PFSK-1 (cell line): Measurements from ENCODE around the gene PPM1D.

ENCODE experiments used
- POLR2AphosphoS5 ChIP-seq: IDR thresholded peaks from 2 replicates; pipeline ENCODE4 v1.6.1; 2012; ENCODE audit warnings: low read depth, mild to moderate bottlenecking, control low read depth, low read length, moderate library complexity
- REST ChIP-seq, 2 experiments: IDR thresholded peaks; 2 replicates each; pipeline versions ENCODE4 v1.6.1 to v1.8.0; 2011 to 2012; ENCODE audit warnings: low read depth in 2 of 2, low read length in 2 of 2, control low read depth in 1 of 2, inconsistent platforms in 1 of 2, mild to moderate bottlenecking in 1 of 2, moderate library complexity in 1 of 2; ENCODE audit not compliant: insufficient read depth in 1 of 2
- SIN3A ChIP-seq: IDR thresholded peaks from 2 replicates; pipeline ENCODE4 v1.6.1; 2012; ENCODE audit warnings: mild to moderate bottlenecking, low read length, moderate library complexity, borderline replicate concordance; ENCODE audit not compliant: insufficient read depth
- TAF1 ChIP-seq: IDR thresholded peaks from 2 replicates; pipeline ENCODE4 v1.6.1; 2012; ENCODE audit warnings: low read length, control low read depth, borderline replicate concordance; ENCODE audit not compliant: insufficient read depth

DNA sequence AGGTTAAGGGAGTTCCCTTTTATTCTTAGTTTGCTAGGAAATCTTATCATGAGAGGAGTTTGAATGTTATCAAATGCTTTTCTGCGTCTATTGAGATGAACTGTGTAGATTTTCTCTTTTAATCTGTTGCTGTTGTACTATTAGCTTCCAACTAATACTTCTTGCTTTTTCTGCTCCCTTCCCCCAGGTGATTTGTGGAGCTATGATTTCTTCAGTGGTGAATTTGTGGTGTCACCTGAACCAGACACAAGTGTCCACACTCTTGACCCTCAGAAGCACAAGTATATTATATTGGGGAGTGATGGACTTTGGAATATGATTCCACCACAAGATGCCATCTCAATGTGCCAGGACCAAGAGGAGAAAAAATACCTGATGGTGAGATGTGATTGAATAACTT, 47.7 kb downstream of the PPM1D start:
- no peak for TF ChIP-seq POLR2AphosphoS5
- TF ChIP-seq REST (IDR thresholded peaks at IDR 0.05; ENCODE audit: insufficient read depth in 1 of 2, low read depth in 2 of 2, low read length in 2 of 2), result no peak
- TF ChIP-seq SIN3A, result no peak
- no peak for TF ChIP-seq TAF1
